Spinal cord (tissue), 10 donors: ENCODE results near the gene IRAK3. TPM values are rescaled to one million over a fixed set of nuclear protein-coding genes. Genes with fewer than 3 reads are reported as not detected.
A peak's percentile ranks its signal among the peaks of the same experiment; 100 is the strongest.

Source experiments
- DNase-seq, 6 donors: peaks; one replicate each; pipeline versions ENCODE4 v3.0.0 to v3.0.0-alpha.2; 2013 to 2015; ENCODE audit warnings: low spot score in 6 of 6, low read depth in 4 of 6
- H3K27ac ChIP-seq: one replicate; pipeline ENCODE4 v1.5.1; 2013; ENCODE audit warnings: low read depth, low read length, control low read depth
- H3K27me3 ChIP-seq: one replicate; pipeline ENCODE4 v1.6.1; 2013; ENCODE audit warnings: low read length; ENCODE audit not compliant: control insufficient read depth, insufficient read depth
- H3K36me3 ChIP-seq: one replicate; pipeline ENCODE4 v1.6.1; 2013; ENCODE audit warnings: low read length; ENCODE audit not compliant: control insufficient read depth, insufficient read depth
- H3K4me1 ChIP-seq: one replicate; pipeline ENCODE4 v1.6.1; 2013; ENCODE audit warnings: low read length; ENCODE audit not compliant: control insufficient read depth, insufficient read depth
- H3K4me3 ChIP-seq: one replicate; pipeline ENCODE4 v1.5.1; 2013; ENCODE audit warnings: low read depth, low read length, control low read depth
- H3K9me3 ChIP-seq: one replicate; pipeline ENCODE4 v1.6.1; 2013; ENCODE audit warnings: low read length; ENCODE audit not compliant: control insufficient read depth, insufficient read depth
- WGBS: methylation state at CpG from one replicate; pipeline ENCODE4 v1.1.5; 2013; ENCODE audit warnings: missing lambda C conversion rate; ENCODE audit not compliant: insufficient coverage; 5-methylcytosine and 5-hydroxymethylcytosine counted together
- polyA plus RNA-seq, 2 donors: library from polyadenylated mRNA; unstranded; fragments of 120-200 nt; gene quantifications; one replicate each; pipeline ENCODE4 v1.2.1, GENCODE V29; 2013; ENCODE audit not compliant: insufficient read length in 2 of 2
- total RNA-seq, 2 donors: library from RNA; depleted of rRNA in 1 of 2; stranded (reverse); fragments of 120-200 nt in 1 of 2; fragments of >200 nt in 1 of 2; gene quantifications; one replicate each; pipeline versions ENCODE4 v1.2.3 to v1.2.4, GENCODE V29; 2013 to 2014
- donor health status: healthy.

IRAK3 gene
- total and polyA plus RNA-seq, 4 donors: 3.1 to 11.4 (median 4.2) TPM

DNA sequence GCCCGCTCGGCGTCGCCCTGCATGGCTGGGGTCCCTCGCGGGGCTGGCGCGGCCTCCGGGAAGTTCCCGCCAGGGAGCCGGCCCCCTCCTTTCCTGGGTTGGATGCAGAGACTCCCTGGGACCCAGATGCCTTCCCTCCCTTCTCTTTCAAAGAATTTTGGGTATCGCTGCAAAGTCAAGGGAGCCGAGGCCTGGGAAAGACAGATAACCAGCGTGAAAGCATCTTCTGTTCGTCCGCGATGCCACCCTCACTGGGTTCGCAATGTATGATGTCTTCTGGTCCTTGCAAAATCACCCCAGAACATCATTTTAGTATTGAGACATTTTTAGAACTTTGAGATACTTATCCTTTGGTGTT lies 451 bp downstream of the IRAK3 start:
- peak in 2 of 6 donors; percentile 25 to 37 for DNase-seq
- H3K4me3 ChIP-seq: peak overlapping the region; percentile 24
- peaks cover 11% of the 10 kb centered on the region for H3K27me3 ChIP-seq

DNA sequence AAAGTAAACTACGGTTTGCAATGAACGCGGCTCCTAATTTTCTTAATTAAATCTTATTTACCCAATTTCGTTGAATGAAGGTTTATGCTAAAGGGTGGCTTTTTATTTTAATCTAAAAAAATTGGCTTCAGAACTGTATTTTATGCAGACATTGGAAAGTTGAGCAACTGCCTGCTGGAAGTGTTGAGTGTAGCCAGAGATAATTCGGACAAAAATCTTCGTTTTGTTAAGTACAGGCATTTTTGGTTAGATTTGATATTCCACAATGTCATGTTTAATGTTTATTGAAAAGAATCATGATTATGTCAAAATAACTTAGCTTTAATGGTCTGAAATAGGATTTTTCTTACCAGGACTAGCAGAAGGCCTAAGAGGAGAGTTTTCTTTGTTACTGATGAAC lies 875 bp downstream of the IRAK3 start:
- no peaks in the 10 kb centered on the region for H3K9me3 ChIP-seq
- no peak overlapping the region for H3K27ac ChIP-seq
- no CpG with 5 or more reads among the region's 6 CpGs for WGBS
- peaks cover 9% of the 10 kb centered on the region for H3K4me1 ChIP-seq
- H3K27me3 ChIP-seq: peaks cover 11% of the 10 kb centered on the region
- H3K4me3 ChIP-seq: peak overlapping the region; percentile 2
- no peak for DNase-seq
- no peaks in the 10 kb centered on the region for H3K36me3 ChIP-seq

More for the DNA sequence above, 451 bp downstream of the IRAK3 start:
- Histone ChIP-seq H3K9me3 (no peaks in the 10 kb centered on the region), H3K27ac (no peak overlapping the region), H3K4me1 (peaks cover 9% of the 10 kb centered on the region), H3K36me3 (no peaks in the 10 kb centered on the region)
- WGBS: 0% methylated on average over 11 of the region's 18 CpGs

DNA sequence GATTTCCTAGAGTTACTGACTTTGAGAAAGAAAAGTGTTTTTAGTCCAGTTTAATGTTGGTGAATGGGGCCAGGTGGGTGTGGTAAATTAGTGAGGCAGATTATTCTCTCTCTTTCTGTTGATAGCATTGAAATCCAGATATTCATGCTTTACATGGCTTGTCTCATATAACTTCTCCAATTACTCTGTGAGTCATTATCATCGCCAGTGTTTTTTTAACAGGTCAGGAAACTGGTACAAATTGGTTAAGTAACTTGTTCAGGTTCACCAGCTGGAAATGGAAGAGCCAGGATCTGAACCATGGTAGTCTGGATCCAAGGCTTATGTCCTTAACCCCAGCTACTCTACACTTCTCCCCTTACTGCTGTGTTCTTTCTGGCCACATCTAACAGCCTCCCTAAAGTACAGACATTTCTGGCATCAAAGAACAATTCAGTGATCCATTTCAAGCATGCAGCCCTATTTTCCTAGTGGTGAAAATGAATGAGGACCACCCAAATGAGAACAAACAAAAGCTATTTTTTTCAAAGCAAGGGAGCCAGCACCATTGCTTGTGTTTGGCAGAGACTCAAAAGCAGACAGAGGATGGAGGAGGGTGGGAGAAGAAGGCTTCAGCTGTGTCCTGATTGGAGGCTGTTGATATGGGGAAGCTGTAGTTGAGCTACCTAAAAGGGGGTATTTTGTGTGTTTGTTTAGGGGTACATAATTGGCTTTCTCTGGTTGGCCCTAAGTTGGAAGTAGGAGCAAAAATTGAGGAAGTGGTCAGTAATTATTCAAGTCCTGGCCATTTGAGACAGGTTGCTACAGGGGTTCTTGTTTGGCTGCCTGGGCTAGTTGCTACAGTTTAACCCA lies 1.7 kb downstream of the IRAK3 start:
- Histone ChIP-seq H3K36me3 (no peaks in the 10 kb centered on the region), H3K27me3 (peaks cover 11% of the 10 kb centered on the region), H3K9me3 (no peaks in the 10 kb centered on the region), H3K27ac (no peak overlapping the region), H3K4me3 (peak overlapping the region; percentile 2), H3K4me1 (peaks cover 9% of the 10 kb centered on the region)
- no CpG with 5 or more reads among the region's 1 CpG for WGBS
- peak in 2 of 6 donors; percentile 22 to 40 for DNase-seq

GRCh38 chr12:66191547-66192126 lies 2.6 kb downstream of the IRAK3 start:
- H3K27me3 ChIP-seq: peaks cover 11% of the 10 kb centered on the region
- DNase-seq: no peak
- H3K9me3 ChIP-seq: no peaks in the 10 kb centered on the region
- no peaks in the 10 kb centered on the region for H3K36me3 ChIP-seq
- H3K27ac ChIP-seq: no peak overlapping the region
- H3K4me3 ChIP-seq: no peak overlapping the region
- WGBS: 80% methylated on average over 3 of the region's 7 CpGs
- H3K4me1 ChIP-seq: peaks cover 9% of the 10 kb centered on the region

- H3K4me1 ChIP-seq: peaks cover 2% of the 10 kb centered on the region
- H3K27me3 ChIP-seq: peaks cover under 1% of the 10 kb centered on the region
- WGBS: 100% methylated on average over 1 of the region's 2 CpGs
- no peak overlapping the region for H3K4me3 ChIP-seq
- no peaks in the 10 kb centered on the region for H3K36me3 ChIP-seq
- H3K27ac ChIP-seq: no peak overlapping the region
- H3K9me3 ChIP-seq: no peaks in the 10 kb centered on the region
- no peak for DNase-seq
These were observed 5.1 kb downstream of the IRAK3 start for GRCh38 chr12:66194122-66194521.

- WGBS: 73% methylated on average over 4 of the region's 6 CpGs
- no peak for DNase-seq
- no peaks in the 10 kb centered on the region for H3K36me3 ChIP-seq
- no peaks in the 10 kb centered on the region for H3K4me1 ChIP-seq
- H3K4me3 ChIP-seq: no peak overlapping the region
- H3K9me3 ChIP-seq: no peaks in the 10 kb centered on the region
- H3K27ac ChIP-seq: no peak overlapping the region
- H3K27me3 ChIP-seq: no peaks in the 10 kb centered on the region
These were observed 6.2 kb downstream of the IRAK3 start for GRCh38 chr12:66195242-66195641.

DNA sequence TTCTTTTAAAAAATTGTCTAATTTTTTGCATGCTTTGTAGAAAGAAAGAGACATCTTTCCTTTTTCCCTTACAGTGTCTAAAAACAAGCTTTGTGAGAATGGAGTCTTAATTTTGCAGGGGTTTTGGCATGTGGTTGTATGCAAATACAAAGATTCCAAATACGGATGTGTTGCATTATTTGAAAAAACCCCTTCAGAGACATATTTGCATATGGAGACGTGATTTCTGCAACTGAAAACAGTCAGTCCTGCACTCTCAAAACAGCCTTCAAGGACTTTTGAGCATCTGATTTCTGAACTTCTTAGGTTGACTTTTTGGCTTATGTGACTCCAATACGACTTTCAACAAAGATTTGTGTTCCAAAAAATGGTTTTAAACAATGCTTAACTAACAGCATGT lies 7.8 kb downstream of the IRAK3 start:
- DNase-seq: no peak
- WGBS: no CpG with 5 or more reads among the region's 3 CpGs
- no peaks in the 10 kb centered on the region for H3K9me3 ChIP-seq

GRCh38 chr12:66197495-66197921 lies 8.5 kb downstream of the IRAK3 start:
- H3K4me3 ChIP-seq: no peak overlapping the region

More for the DNA sequence above, 7.8 kb downstream of the IRAK3 start:
- Histone ChIP-seq H3K4me3 (no peak overlapping the region), H3K27me3 (no peaks in the 10 kb centered on the region), H3K36me3 (no peaks in the 10 kb centered on the region), H3K27ac (no peak overlapping the region), H3K4me1 (no peaks in the 10 kb centered on the region)

GRCh38 chr12:66199141-66199540 lies 10.1 kb downstream of the IRAK3 start:
- H3K27me3 ChIP-seq: no peaks in the 10 kb centered on the region
- H3K27ac ChIP-seq: no peak overlapping the region
- no peak for DNase-seq
- H3K36me3 ChIP-seq: no peaks in the 10 kb centered on the region
- H3K4me3 ChIP-seq: no peak overlapping the region
- no peaks in the 10 kb centered on the region for H3K9me3 ChIP-seq
- H3K4me1 ChIP-seq: no peaks in the 10 kb centered on the region
- 100% methylated on average over 1 of the region's 3 CpGs for WGBS

More at GRCh38 chr12:66197495-66197921, 8.5 kb downstream of the IRAK3 start:
- no peak overlapping the region for H3K27ac ChIP-seq
- H3K4me1 ChIP-seq: no peaks in the 10 kb centered on the region
- DNase-seq: peak in 1 of 6 donors; percentile 9
- H3K36me3 ChIP-seq: no peaks in the 10 kb centered on the region
- H3K9me3 ChIP-seq: no peaks in the 10 kb centered on the region
- no peaks in the 10 kb centered on the region for H3K27me3 ChIP-seq
- 89% methylated on average over 1 of the region's 3 CpGs for WGBS
